ENCODE data around the gene IL4R.

GRCh38 chr16:27275394-27275793 is 38.4 kb upstream of the IL4R start:
- TF ChIP-seq CTCF (IDR thresholded peaks at IDR 0.05), result no peak
- no peak for TF ChIP-seq POLR2A (IDR thresholded peaks at IDR 0.05)

Measured in testis (tissue), 2 donors.